ENCODE measurements around the gene MRPL43. TPM values are rescaled to one million over a fixed set of nuclear protein-coding genes. Genes with fewer than 3 reads are reported as not detected.

MRPL43 gene
- total and polyA plus RNA-seq, 2 experiments from 2014 or later: 60.4 to 126 TPM

- no peak for TF ChIP-seq ZNF462 (CRISPR knock-in tag; IDR thresholded peaks at IDR 0.05)
- TF ChIP-seq ETS1 (IDR thresholded peaks at IDR 0.05): no peak
- no peak for TF ChIP-seq JUNB (IDR thresholded peaks at IDR 0.05; ENCODE audit: unreplicated experiment)
- TF ChIP-seq EZH2phosphoT487 (IDR thresholded peaks at IDR 0.05; ENCODE audit: unreplicated experiment): no peak
- TF ChIP-seq ZNF114 (CRISPR knock-in tag; IDR thresholded peaks at IDR 0.05): no peak
- TF ChIP-seq NANOG (IDR thresholded peaks at IDR 0.05; ENCODE audit: borderline replicate concordance): no peak
- TF ChIP-seq POLR2AphosphoS5 (IDR thresholded peaks at IDR 0.05; ENCODE audit: low read depth): no peak
- TF ChIP-seq CREB1 (CRISPR knock-in tag; IDR thresholded peaks at IDR 0.05; ENCODE audit: low read depth): no peak
- TF ChIP-seq CTCF (conservative IDR thresholded peaks at IDR 0.05; ENCODE audit: low read depth in 2 of 2): no peak
Measured at GRCh38 chr10:101021239-101021638, 33.9 kb upstream of the MRPL43 start (continued).
